ENCODE results near the gene CMTM5.
"Not testable (repeated sequence)": the region's sequence is repeated elsewhere in the genome, so short reads cannot be mapped to it uniquely, and the experiment has no call there.

Gene CMTM5

DNA sequence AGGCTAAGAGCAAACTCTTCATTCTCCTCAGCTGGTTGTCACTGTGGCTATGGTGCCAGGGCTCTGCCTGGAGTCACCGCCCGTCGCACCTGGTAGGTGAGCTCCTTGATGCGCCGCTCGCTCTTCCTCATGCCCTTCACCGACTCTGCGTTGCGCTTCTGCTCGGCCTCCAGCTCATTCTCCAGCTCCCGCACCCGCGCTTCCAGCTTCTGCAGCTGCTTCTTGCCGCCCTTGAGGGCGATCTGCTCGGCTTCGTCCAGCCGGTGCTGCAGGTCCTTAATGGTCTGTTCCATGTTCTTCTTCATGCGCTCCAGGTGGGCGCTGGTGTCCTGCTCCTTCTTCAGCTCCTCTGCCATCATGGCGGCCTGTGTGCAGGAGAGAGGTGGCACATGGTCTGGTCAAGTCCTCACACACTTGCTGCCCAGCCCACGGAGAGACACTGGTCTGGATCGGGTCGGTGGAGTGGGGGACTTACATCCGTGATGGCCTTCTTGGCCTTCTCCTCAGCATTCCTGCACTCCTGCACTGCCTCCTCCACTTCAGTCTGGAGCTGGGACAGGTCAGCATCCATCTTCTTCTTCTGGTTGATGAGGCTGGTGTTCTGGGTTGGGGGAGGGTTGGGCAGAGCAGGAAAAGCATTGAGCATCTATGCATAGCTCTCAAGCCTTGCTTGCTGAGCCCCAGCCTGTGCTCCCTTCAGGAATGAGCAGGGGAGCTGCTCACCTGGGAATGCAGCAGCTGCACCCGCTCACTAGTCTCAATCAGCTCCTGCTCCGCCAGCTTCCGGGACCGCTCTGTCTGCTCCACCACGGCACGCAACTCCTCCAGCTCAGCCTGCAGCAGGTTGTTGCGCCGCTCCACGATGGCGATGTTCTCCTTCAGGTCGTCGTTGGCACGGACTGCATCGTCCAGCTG is 38.3 kb downstream of the CMTM5 start:
- no peak for FAIRE-seq

DNA sequence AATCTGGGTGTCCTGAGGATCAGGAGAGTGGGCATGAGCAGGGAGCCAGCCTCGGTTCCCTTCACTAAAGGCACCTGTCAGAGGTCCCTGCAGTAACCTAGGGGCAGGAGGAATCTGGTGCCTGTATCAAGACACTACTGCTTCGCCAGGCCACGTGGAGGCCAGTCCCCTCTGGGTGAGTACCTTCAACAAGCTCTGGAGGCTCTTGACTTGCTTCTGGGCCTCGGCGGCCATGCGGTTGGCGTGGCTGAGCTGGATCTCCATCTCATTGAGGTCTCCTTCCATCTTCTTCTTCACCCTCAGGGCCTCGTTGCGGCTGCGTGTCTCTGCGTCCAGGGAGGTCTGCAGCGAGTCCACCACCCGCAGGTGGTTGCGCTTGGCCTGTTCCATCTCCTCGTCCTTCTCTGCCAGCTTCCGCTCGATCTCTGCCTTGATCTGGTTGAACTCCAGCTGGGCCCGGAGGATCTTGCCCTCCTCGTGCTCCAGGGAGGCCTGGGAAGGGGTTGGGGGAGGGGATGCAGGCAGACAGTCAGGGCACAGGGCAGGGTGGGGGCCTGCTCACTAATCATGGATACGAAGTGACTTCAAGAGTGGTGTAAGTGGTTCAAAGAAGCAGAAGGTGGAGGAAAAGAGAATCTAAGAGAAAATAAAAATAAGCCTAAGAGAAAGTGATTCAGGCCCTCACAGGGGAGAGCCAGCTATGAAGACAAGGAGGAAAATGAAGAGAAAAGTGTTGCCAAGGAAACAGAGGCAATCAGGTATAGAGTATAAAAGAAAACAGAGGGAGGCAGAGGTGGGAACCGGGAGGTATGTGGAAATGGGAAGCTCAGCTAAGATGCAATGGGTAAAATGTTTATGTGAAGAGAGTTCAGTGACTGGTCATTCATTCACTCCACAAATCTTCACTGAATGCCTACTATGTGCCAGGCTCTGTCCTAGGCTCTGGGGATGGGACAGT is 39.3 kb downstream of the CMTM5 start:
- DNase-seq (ENCODE audit: insufficient read length, low spot score) (no peak), FAIRE-seq (no peak)
- no peak for TF ChIP-seq POLR2A (IDR thresholded peaks at IDR 0.05; ENCODE audit: low read depth, low read length)

More for the DNA sequence above, 38.3 kb downstream of the CMTM5 start:
- no peak for TF ChIP-seq POLR2A (IDR thresholded peaks at IDR 0.05; ENCODE audit: low read depth, low read length)
- DNase-seq (ENCODE audit: insufficient read length, low spot score) = no peak

DNA sequence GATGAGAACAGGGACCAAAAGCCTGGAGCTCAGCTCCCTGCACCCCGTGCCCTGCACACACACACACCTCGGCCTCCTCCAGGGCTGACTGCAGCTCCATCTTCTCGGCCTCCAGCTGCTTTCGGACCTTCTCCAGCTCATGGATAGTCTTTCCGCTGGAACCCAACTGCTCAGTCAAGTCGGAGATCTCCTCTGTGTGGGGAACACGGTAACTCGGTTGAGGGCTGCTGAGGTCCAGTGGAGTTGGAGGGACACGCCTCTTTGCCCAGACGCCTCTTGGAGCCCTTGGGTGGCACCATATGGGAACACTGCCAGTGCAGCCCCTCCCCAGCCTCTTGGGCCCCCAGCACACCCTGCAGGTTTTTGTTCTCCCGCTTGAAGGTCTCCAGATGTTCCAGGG is 40.0 kb downstream of the CMTM5 start:
- FAIRE-seq (no peak), DNase-seq (ENCODE audit: insufficient read length, low spot score) (no peak)
- TF ChIP-seq POLR2A (IDR thresholded peaks at IDR 0.05; ENCODE audit: low read depth, low read length) = no peak

DNA sequence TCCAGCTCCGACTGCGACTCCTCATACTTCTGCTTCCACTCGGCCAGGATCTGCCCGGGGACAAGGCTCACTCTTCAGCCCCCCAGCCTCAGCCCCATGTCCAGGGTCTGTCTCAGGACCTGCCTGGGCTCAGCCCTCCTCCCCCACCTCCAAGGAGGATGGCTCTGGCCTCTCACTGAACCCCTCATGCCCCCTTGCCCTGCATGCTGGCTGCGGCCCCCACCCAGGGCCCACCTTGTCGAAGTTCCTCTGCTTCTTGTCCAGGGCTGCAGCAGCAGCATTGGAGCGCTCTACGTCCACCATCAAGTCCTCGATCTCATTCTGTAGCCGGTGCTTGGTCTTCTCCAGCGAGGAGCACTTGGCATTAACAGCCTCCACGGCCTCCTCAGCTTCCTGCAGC is 40.4 kb downstream of the CMTM5 start:
- DNase-seq (ENCODE audit: insufficient read length, low spot score); FAIRE-seq: not testable (repeated sequence)

DNA sequence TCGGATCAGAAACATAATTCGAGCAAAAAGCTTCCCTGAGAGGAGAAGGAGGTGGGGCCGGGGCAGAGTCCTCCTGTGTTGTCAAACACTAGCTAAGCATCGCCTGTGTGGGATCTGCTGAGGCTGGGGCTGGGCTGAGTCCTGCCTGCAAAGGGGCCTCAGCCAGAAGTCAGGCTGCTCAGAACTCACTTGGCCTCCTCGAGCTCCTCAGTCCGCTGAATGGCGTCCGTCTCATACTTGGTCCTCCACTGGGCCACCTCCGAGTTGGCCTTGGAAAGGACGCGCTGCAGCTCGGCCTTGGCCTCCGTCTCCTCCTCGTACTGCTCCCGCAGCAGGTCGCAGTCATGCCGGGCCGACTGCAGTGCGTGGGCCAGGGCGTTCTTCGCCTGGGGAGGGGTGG is 41.2 kb downstream of the CMTM5 start:
- FAIRE-seq (no peak), DNase-seq (ENCODE audit: insufficient read length, low spot score) (no peak)
- no peak for TF ChIP-seq POLR2A (IDR thresholded peaks at IDR 0.05; ENCODE audit: low read depth, low read length)

DNA sequence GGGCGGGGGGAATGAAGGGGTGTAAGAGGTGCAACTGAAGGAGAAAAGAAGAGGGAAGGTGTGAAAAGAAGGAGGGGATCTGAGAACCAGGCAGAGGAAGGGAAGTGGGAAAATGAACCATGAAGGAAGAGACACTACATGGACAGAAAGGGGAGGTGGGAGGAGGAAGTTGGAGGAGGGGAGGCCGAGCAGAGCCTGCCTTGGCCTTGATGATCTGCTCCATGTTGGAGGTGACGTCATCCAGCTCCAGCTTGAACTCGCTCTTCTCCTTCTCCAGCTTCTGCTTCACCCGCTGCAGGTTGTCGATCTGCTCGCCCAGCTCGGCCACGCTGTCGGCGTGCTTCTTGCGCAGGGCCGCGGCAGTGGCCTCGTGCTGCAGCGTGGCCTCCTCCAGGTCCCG is 42.8 kb downstream of the CMTM5 start:
- FAIRE-seq; DNase-seq (ENCODE audit: insufficient read length, low spot score): not testable (repeated sequence)

DNA sequence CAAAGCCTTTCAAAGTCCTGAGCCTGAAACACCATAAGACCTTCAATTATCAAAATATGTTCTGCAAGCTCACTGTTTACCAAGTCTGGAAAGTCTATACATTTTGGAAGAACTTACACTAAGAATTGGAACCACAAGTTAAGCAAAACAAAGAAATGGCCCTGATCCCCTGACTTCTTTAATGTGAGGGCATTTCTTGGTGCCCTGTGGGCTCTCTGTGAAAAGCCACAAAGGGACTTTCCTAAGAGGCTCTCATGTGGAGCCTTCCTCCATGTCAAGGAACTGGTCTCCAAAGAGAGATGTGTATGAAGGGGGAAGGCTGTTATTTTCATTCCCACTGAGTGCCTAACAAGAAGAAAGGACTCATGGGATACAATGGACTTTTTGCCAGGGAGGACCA is 44.7 kb downstream of the CMTM5 start:
- no peak for DNase-seq (ENCODE audit: insufficient read length, low spot score)
- no peak for FAIRE-seq
- TF ChIP-seq POLR2A (IDR thresholded peaks at IDR 0.05; ENCODE audit: low read depth, low read length) = no peak

DNA sequence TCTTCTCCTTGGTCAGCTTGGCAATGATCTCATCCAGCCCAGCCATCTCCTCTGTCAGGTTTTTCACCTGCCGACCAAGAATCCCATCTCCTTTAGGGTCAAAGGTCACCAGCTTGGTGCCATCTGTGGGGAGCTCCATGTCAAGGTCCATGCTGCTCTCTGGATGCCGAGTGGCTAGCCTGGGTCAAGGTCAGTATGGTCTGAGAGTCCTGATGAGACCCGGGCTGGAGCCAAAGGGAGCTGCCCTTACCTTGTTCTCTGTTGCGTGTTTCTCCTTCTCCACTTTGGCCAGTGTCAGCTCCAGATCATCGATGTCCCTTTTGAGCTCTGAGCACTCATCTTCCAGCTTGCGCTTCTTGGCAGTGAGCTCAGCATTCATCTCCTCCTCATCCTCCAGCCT is 46.8 kb downstream of the CMTM5 start:
- DNase-seq (ENCODE audit: insufficient read length, low spot score) (no peak), FAIRE-seq (no peak)
- no peak for TF ChIP-seq POLR2A (IDR thresholded peaks at IDR 0.05; ENCODE audit: low read depth, low read length)

DNA sequence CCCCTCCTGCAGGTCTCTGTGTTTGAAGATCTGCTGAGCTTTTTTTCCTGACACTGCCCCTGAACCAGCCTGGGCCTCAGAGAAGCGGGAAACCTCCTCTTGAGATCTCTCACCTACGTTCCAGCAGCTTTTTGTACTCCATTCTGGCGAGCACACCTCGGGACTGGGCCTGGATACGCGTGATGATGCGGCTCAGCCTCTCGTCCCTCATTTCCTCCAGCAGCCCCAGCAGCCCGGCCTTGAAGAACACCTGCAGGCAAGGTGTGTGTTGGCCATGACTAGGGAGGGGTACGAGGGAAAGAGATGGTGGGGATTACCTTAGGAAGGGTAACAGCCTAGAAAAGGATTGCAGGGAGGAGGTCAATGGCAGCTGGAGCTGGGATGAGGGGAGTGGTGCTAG is 48.3 kb downstream of the CMTM5 start:
- DNase-seq (ENCODE audit: insufficient read length, low spot score) (no peak), FAIRE-seq (no peak)
- no peak for TF ChIP-seq POLR2A (IDR thresholded peaks at IDR 0.05; ENCODE audit: low read depth, low read length)

DNA sequence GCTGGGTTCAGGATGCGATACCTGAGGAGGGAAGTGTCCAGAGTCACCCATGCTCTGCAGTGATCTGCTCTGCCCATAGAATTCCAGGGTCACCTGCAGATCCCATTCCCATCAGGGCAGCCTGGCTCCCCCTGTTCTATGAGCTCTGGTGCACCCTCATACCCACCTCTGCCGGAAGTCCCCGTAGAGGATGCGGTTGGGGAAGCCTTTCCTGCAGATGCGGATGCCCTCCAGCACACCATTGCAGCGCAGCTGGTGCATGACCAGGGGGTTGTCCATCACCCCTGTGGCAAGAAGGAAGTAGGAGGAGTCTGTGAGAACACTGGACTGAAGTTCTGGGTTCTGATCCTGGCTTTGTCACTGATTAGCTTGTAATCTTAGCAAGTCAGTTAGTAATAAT is 49.0 kb downstream of the CMTM5 start:
- FAIRE-seq; DNase-seq (ENCODE audit: insufficient read length, low spot score): not testable (repeated sequence)

DNA sequence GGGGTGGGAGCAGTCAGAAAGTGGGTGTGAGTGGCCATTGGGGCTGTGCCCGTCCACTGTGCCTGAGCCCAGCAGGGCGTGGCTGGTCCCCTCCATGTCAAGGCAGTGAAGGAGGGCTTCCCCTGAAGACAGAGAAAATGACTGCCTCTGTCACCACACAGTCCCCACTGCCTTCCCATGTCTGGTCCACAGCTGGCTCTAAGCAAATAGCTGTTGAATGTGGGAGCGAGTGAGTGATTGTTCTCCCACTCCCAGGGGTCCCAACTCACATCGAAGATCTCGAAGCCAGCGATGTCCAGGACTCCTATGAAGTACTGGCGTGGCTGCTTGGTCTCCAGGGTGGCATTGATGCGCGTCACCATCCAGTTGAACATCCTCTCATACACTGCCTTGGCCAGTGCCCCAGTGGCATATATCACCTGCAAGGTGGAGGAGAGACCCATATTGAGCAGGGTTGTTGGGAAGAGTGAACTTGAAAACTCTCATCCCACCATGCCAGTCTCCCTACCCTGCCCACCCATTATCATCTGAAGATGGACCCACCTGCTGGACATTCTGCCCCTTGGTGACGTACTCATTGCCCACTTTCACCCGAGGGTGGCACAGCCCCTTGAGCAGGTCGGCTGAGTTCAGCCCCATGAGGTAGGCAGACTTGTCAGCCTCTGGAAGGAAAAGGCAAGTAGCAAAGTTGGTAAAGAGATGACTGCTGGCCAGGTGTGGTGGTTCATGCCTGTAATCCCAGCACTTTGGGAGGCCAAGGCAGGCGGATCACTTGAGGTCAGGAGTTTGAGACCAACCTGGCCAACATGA is 52.0 kb downstream of the CMTM5 start:
- no peak for FAIRE-seq

More for the DNA sequence above, 52.0 kb downstream of the CMTM5 start:
- no peak for DNase-seq (ENCODE audit: insufficient read length, low spot score)
- TF ChIP-seq POLR2A (IDR thresholded peaks at IDR 0.05; ENCODE audit: low read depth, low read length) = no peak

Measured in H54 (cell line).